Sigmoid colon (tissue), 7 donors: ENCODE data around the gene GPR63. TPM values are rescaled to one million over a fixed set of nuclear protein-coding genes. Genes with fewer than 3 reads are reported as not detected.

Experiments
- DNase-seq: peaks from one replicate; pipeline ENCODE4 v3.0.0-alpha.2; 2019
- H3K27ac ChIP-seq, 4 donors: fragments of 200-600 bp; sonication (generic); one replicate each; pipeline ENCODE4 v1.5.1; 2016 to 2019; ENCODE audit warnings: mild to moderate bottlenecking in 1 of 4
- H3K27me3 ChIP-seq, 3 donors: fragments of 200-600 bp; sonication (generic); one replicate each; pipeline ENCODE4 v1.5.1; 2019; ENCODE audit warnings: mild to moderate bottlenecking in 1 of 3
- H3K36me3 ChIP-seq, 4 donors: fragments of 200-600 bp; sonication (generic); one replicate each; pipeline ENCODE4 v1.5.1; 2016 to 2019
- H3K4me1 ChIP-seq, 4 donors: fragments of 200-600 bp; sonication (generic); one replicate each; pipeline ENCODE4 v1.5.1; 2017 to 2019
- H3K4me3 ChIP-seq, 4 donors: fragments of 200-600 bp; sonication (generic); one replicate each; pipeline ENCODE4 v1.5.1; 2017 to 2019; ENCODE audit warnings: mild to moderate bottlenecking in 2 of 4, moderate library complexity in 1 of 4
- H3K9me3 ChIP-seq, 4 donors: fragments of 200-600 bp in 3 of 4; sonication (generic) in 3 of 4; one replicate each; pipeline versions ENCODE4 v1.5.1 to v1.6.1; 2013 to 2019
- EP300 ChIP-seq, 4 donors: sonication (generic); formaldehyde crosslinking; IDR thresholded peaks; one replicate each; pipeline ENCODE4 v1.6.1; 2017; ENCODE audit warnings: antibody characterized with exemption in 4 of 4
- POLR2A ChIP-seq, 2 donors: fragments of 450-650 bp; IDR thresholded peaks; one replicate each; pipeline ENCODE4 v1.6.1; 2016; ENCODE audit warnings: antibody characterized with exemption in 2 of 2, mild to moderate bottlenecking in 2 of 2, moderate library complexity in 2 of 2
- POLR2AphosphoS5 ChIP-seq, 4 donors: sonication (generic); formaldehyde crosslinking; IDR thresholded peaks; one replicate each; pipeline ENCODE4 v1.6.1; 2017; ENCODE audit warnings: antibody characterized with exemption in 4 of 4
- WGBS, 2 donors: extraction: QIAGEN DNeasy Blood & Tissue Kit; methylation state at CpG; one replicate each; pipeline ENCODE4 v1.1.7; 2013; 5-methylcytosine and 5-hydroxymethylcytosine counted together
- intact Hi-C: fragments of 100-400 bp; cut with DNase I; formaldehyde crosslinking; loops from one replicate; pipeline ENCODE4 v1.15.1; 2023
- polyA plus RNA-seq, 3 donors: library from polyadenylated mRNA; stranded (reverse); fragments of 200-250 nt; gene quantifications; one replicate each; pipeline ENCODE4 v1.2.3, GENCODE V29; 2013
- total RNA-seq, 4 donors: library from RNA; depleted of rRNA; stranded (reverse); fragments of >200 nt; gene quantifications; one replicate each; pipeline ENCODE4 v1.1.0, GENCODE V29; 2016
- TF ChIP-seq, protein P1 (sequence below), 4 experiments: fragments of 450-650 bp in 3 of 4; fragments of 200-600 bp in 1 of 4; IDR thresholded peaks; one replicate each; pipeline ENCODE4 v1.5.1; 2016 to 2019; ENCODE audit warnings: antibody characterized with exemption in 4 of 4, mild to moderate bottlenecking in 3 of 4, moderate library complexity in 2 of 4
- donor health status: healthy with polysubstance abuse.
- donor health status: Bipolar disorder and iron deficiency.
- donor health status: healthy.

GPR63 gene
- total and polyA plus RNA-seq, 7 donors, result under 0.01 to 1.8 (median 0.83) TPM

DNA sequence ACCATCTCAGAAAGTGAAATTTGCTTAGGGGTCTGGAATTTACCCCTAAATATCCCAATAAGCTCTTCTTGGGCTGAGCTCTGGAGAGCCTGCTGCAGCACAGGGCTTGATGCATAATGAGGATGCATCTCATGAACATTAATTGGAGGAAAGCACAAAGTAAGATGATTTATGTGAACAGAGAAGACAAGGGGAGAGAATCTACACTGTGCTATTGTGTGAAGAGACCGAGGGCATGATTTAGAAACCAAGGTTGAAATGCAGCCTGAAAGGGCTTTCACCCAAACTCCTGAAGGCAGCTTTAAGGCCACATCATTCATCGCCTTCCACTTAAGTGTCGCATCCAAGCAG is 27.8 kb upstream of the GPR63 start:
- DNase-seq, result no peak
- intact Hi-C loops, result no loop called here
- H3K27ac ChIP-seq, result no peak overlapping the region

DNA sequence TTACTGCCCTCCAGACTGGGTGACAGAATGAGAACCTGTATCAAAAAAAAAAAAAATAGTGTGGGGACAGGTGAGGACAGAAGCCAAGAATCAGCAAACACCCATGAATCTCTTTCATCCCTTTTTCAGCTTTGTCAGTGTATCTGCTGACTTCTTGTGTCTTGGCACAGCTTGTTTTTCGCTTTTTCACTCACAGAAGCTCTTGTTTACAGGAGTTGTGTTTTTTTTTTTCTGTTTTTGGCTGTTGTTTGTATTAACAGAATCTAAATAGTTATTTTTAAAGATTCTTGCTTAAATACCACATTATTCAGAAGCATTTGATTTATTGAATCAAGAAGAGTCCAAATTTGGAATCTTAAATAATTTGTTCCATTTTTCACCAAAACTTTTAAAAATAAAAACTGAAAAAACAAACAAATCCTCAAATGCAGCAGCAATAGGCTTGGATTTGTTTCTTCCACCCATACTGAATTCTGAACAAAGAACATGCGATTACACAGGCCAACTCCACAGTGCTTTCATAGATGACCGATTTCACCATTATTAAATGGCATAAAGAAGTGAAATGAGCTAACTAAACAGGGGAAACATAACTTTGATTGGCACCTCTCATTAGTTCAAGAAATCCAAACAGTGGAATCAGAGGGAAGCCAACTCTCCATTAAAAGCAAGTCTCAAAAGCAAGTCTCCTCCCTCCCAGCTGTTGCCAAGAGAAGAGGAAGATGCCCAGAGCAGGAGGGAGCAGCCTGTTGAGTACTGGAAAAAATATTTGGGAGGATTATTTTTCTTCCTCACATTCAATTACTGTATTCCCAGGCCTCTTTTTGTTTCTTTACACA is 27.2 kb upstream of the GPR63 start:
- 78 to 86% methylated on average over 3 of the region's 3 CpGs for WGBS, 2 donors
- TF ChIP-seq, protein P1, sequence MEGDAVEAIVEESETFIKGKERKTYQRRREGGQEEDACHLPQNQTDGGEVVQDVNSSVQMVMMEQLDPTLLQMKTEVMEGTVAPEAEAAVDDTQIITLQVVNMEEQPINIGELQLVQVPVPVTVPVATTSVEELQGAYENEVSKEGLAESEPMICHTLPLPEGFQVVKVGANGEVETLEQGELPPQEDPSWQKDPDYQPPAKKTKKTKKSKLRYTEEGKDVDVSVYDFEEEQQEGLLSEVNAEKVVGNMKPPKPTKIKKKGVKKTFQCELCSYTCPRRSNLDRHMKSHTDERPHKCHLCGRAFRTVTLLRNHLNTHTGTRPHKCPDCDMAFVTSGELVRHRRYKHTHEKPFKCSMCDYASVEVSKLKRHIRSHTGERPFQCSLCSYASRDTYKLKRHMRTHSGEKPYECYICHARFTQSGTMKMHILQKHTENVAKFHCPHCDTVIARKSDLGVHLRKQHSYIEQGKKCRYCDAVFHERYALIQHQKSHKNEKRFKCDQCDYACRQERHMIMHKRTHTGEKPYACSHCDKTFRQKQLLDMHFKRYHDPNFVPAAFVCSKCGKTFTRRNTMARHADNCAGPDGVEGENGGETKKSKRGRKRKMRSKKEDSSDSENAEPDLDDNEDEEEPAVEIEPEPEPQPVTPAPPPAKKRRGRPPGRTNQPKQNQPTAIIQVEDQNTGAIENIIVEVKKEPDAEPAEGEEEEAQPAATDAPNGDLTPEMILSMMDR (IDR thresholded peaks at IDR 0.05), result no peak
- no peak for TF ChIP-seq POLR2A (IDR thresholded peaks at IDR 0.05)
- no peak for TF ChIP-seq POLR2AphosphoS5 (IDR thresholded peaks at IDR 0.05)
- TF ChIP-seq EP300 (IDR thresholded peaks at IDR 0.05), result no peak
- Histone ChIP-seq H3K4me1 (no peaks in the 10 kb centered on the region), H3K4me3 (no peak overlapping the region), H3K36me3 (no peaks in the 10 kb centered on the region), H3K27ac (no peak overlapping the region), H3K27me3 (no peaks in the 10 kb centered on the region), H3K9me3 (no peaks in the 10 kb centered on the region)
- intact Hi-C loops, result no loop called here
- DNase-seq, result no peak

More for the DNA sequence above, 27.8 kb upstream of the GPR63 start:
- Histone ChIP-seq H3K4me3 (no peak overlapping the region), H3K9me3 (no peaks in the 10 kb centered on the region), H3K36me3 (no peaks in the 10 kb centered on the region), H3K27me3 (no peaks in the 10 kb centered on the region), H3K4me1 (no peaks in the 10 kb centered on the region)
- WGBS, 2 donors, result 86% methylated on average over 3 of the region's 3 CpGs
- TF ChIP-seq, protein P1 (IDR thresholded peaks at IDR 0.05), result no peak
- TF ChIP-seq POLR2AphosphoS5 (IDR thresholded peaks at IDR 0.05), result no peak
- TF ChIP-seq POLR2A (IDR thresholded peaks at IDR 0.05), result no peak
- TF ChIP-seq EP300 (IDR thresholded peaks at IDR 0.05), result no peak

DNA sequence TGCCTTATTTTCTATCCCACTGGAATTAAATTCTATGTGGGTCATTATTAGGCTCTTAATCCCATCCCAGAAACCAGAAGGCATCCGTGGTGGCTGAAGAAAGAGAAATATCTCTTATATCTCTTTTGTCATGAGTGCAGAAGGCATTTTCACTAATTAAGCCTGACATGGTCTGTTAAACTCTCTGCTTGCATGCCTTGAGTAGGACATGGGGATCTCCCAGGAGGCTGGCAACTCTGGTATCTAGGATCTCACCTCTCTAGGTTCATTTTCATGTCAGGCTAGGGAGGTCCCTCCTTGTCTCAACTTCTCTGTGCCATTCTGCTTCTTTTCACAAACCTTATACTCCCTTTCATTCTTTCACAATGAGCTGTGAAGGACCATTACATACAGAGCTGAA is 25.3 kb upstream of the GPR63 start:
- H3K4me1 ChIP-seq, result no peaks in the 10 kb centered on the region
- TF ChIP-seq, protein P1 (IDR thresholded peaks at IDR 0.05), result no peak
- no peak for TF ChIP-seq POLR2A (IDR thresholded peaks at IDR 0.05)
- no peak for DNase-seq
- H3K27ac ChIP-seq, result no peak overlapping the region
- no peaks in the 10 kb centered on the region for H3K27me3 ChIP-seq
- H3K9me3 ChIP-seq, result no peaks in the 10 kb centered on the region
- intact Hi-C loops, result no loop called here
- H3K4me3 ChIP-seq, result no peak overlapping the region
- WGBS, 2 donors, result 49 to 52% methylated on average over 1 of the region's 1 CpG
- no peaks in the 10 kb centered on the region for H3K36me3 ChIP-seq

DNA sequence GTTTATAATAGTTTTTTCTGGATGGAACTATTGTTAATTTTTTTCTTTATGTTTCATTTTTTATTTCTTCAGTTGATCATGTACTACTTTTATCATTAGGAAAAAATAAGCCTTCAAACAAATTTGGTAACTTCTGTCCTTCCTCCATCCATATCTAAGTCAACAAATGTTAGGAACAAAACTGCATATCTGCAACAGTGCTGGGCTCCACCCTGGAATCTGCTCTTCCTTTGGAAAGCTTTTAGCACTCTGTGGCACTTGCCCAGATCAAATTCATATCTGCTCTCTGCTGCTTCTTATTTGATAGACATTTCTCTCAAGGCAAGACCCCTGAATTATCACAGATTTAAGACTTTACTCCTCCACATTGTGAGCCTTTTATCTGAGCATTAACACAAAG is 24.3 kb upstream of the GPR63 start:
- no peak for TF ChIP-seq EP300 (IDR thresholded peaks at IDR 0.05)
- TF ChIP-seq, protein P1 (IDR thresholded peaks at IDR 0.05), result no peak
- TF ChIP-seq POLR2AphosphoS5 (IDR thresholded peaks at IDR 0.05), result no peak
- TF ChIP-seq POLR2A (IDR thresholded peaks at IDR 0.05), result no peak
- Histone ChIP-seq H3K4me1 (no peaks in the 10 kb centered on the region), H3K36me3 (no peaks in the 10 kb centered on the region), H3K4me3 (no peak overlapping the region), H3K27me3 (no peaks in the 10 kb centered on the region), H3K27ac (no peak overlapping the region), H3K9me3 (no peaks in the 10 kb centered on the region)
- intact Hi-C loops, result no loop called here
- no peak for DNase-seq

DNA sequence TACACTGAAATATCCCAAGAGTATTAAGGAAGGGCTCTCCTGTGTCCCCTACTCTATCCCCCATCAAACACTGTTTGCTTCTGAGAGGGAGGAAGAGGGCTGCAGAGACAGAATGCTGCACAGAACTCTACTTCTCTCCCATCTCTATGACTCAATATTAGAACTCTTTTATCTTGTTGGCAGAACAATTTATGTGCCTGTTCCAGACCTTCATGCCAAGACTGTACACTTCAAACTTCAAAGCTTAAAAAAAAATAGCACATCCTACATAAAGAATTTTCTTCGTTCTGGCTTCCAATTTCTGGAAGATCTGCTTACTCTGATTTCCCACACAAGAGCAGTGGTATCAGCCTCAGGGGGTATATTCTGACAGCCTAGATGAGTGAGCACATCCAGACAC is 19.6 kb upstream of the GPR63 start:
- H3K9me3 ChIP-seq, result no peaks in the 10 kb centered on the region
- 81 to 82% methylated on average over 1 of the region's 1 CpG for WGBS, 2 donors
- H3K4me1 ChIP-seq, result no peaks in the 10 kb centered on the region
- no peak overlapping the region for H3K27ac ChIP-seq
- intact Hi-C loops, result no loop called here
- TF ChIP-seq POLR2A (IDR thresholded peaks at IDR 0.05), result no peak
- no peak for TF ChIP-seq POLR2AphosphoS5 (IDR thresholded peaks at IDR 0.05)
- TF ChIP-seq, protein P1 (IDR thresholded peaks at IDR 0.05), result no peak
- no peak for TF ChIP-seq EP300 (IDR thresholded peaks at IDR 0.05)
- no peak for DNase-seq
- no peak overlapping the region for H3K4me3 ChIP-seq
- H3K27me3 ChIP-seq, result no peaks in the 10 kb centered on the region
- H3K36me3 ChIP-seq, result no peaks in the 10 kb centered on the region
